GM19043 (cell line): Measurements from ENCODE around the gene HOXA6.
A peak's percentile ranks its signal among the peaks of the same experiment; 100 is the strongest.

Experiments
- ATAC-seq: cut with Tn5 transposase; IDR thresholded peaks from one replicate; pipeline ENCODE4 v1.9.1; 2021; ENCODE audit warnings: low read depth; ENCODE audit not compliant: unreplicated experiment

HOXA6 gene

GRCh38 chr7:27101957-27102580, 45.5 kb downstream of the HOXA6 start:
- no peak for ATAC-seq

GRCh38 chr7:27101171-27101956, 46.2 kb downstream of the HOXA6 start:
- ATAC-seq: no peak

- no peak for ATAC-seq
Measured at GRCh38 chr7:27100694-27101170, 46.8 kb downstream of the HOXA6 start.

- no peak for ATAC-seq
Measured at GRCh38 chr7:27099453-27100370, 47.9 kb downstream of the HOXA6 start.

- no peak for ATAC-seq
Measured at GRCh38 chr7:27098578-27099451, 48.8 kb downstream of the HOXA6 start.

GRCh38 chr7:27097686-27098577, 49.6 kb downstream of the HOXA6 start:
- ATAC-seq: no peak

- no peak for ATAC-seq
Measured at GRCh38 chr7:27096768-27097514, 50.6 kb downstream of the HOXA6 start.

GRCh38 chr7:27095897-27096767, 51.4 kb downstream of the HOXA6 start, which contains the start of gene HOXA1:
TSS of gene HOXA1 (minus strand) at chr7:27096000. CDS start at chr7:27095912, 88 bp downstream.
- ATAC-seq: peak; percentile 74
